DMS53 treated with DMSO at 0.1 percent for 48 hours (cell line): ENCODE data around the gene YIPF3.
"Not testable (repeated sequence)": the region's sequence is repeated elsewhere in the genome, so short reads cannot be mapped to it uniquely, and the experiment has no call there.

ENCODE experiments used
- DNase-seq: peaks from one replicate; lab custom pipeline; 2025; ENCODE audit not compliant: unreplicated experiment; lab: John Stamatoyannopoulos, UW

YIPF3 gene

GRCh38 chr6:43467265-43467664 lies 49.5 kb downstream of the YIPF3 start:
- not testable (repeated sequence) for DNase-seq

GRCh38 chr6:43465948-43466347 lies 50.8 kb downstream of the YIPF3 start:
- DNase-seq, result no peak

GRCh38 chr6:43464337-43464736 lies 52.4 kb downstream of the YIPF3 start:
- no peak for DNase-seq

- DNase-seq, result no peak
Measured at GRCh38 chr6:43461936-43462335, 54.8 kb downstream of the YIPF3 start.
